ENCODE results near the gene ATP1B1. TPM values are rescaled to one million over a fixed set of nuclear protein-coding genes. Genes with fewer than 3 reads are reported as not detected.

The ATP1B1 gene
- total and polyA plus RNA-seq, 2 donors (not counting 1 experiment from before 2014, with no cell fraction given) = 1.4 to 1.7 TPM

GRCh38 chr1:169144941-169145626 lies 38.6 kb downstream of the ATP1B1 start:
- Mint-ChIP-seq H3K27me3 (no peaks in the 10 kb centered on the region), H3K9me3 (ENCODE audit: insufficient read depth) (no peaks in the 10 kb centered on the region), H3K27ac (no peak overlapping the region), H3K4me3 (no peak overlapping the region), H3K4me1 (no peaks in the 10 kb centered on the region)
- no peaks in the 10 kb centered on the region for H3K4me1 ChIP-seq (ENCODE audit: control insufficient read depth in 2 of 2, insufficient read depth in 2 of 2, low read length in 2 of 2)
- no peak overlapping the region for H2AFZ ChIP-seq (ENCODE audit: insufficient read depth, low read depth, low read length, poor library complexity, severe bottlenecking)
- TF ChIP-seq EZH2 (IDR thresholded peaks at IDR 0.05; ENCODE audit: borderline replicate concordance, insufficient read depth, low read depth, low read length, poor library complexity, severe bottlenecking) (no peak), CTCF (IDR thresholded peaks at IDR 0.05) (no peak)
- CTCF ChIA-PET = no interaction called here
- no peak overlapping the region for H3K27ac ChIP-seq (ENCODE audit: low read length in 2 of 2)
- no peak overlapping the region for H3K4me2 ChIP-seq (replicated peaks; ENCODE audit: low read depth, low read length, poor library complexity, severe bottlenecking)
- no peaks in the 10 kb centered on the region for H4K20me1 ChIP-seq (ENCODE audit: control insufficient read depth, insufficient read depth, low read length, poor library complexity, severe bottlenecking)
- intact Hi-C loops (cut with micrococcal nuclease) = no loop called here
- POLR2A ChIA-PET = no interaction called here
- H3K36me3 ChIP-seq (replicated peaks in 1 of 2; ENCODE audit: control extremely low read depth in 1 of 2, control insufficient read depth in 1 of 2, extremely low read depth in 1 of 2, insufficient read depth in 2 of 2, low read length in 1 of 2) = no peaks in the 10 kb centered on the region
- H3K79me2 ChIP-seq (ENCODE audit: control insufficient read depth, insufficient read depth, low read length) = no peaks in the 10 kb centered on the region
- ATAC-seq (ENCODE audit: low read depth) (no peak), DNase-seq (no peak)
- H3K9ac ChIP-seq (ENCODE audit: low read length) = no peak overlapping the region
- H3K9me3 ChIP-seq (ENCODE audit: control extremely low read depth in 1 of 3, control insufficient read depth in 2 of 3, insufficient read depth in 1 of 3, low read length in 2 of 3) = no peaks in the 10 kb centered on the region
- WGBS (ENCODE audit: insufficient coverage) = 100% methylated on average over 2 of the region's 7 CpGs
- no peaks in the 10 kb centered on the region for H3K27me3 ChIP-seq (replicated peaks in 1 of 4; ENCODE audit: control extremely low read depth in 1 of 4, control insufficient read depth in 3 of 4, insufficient read depth in 4 of 4, low read length in 3 of 4)
- no peak overlapping the region for H3K4me3 ChIP-seq (ENCODE audit: control extremely low read depth in 1 of 5, extremely low read depth in 1 of 5, insufficient read depth in 1 of 5, low read depth in 2 of 5, low read length in 4 of 5)

- Histone ChIP-seq H2AFZ (ENCODE audit: insufficient read depth, low read depth, low read length, poor library complexity, severe bottlenecking) (no peak overlapping the region), H4K20me1 (ENCODE audit: control insufficient read depth, insufficient read depth, low read length, poor library complexity, severe bottlenecking) (no peaks in the 10 kb centered on the region), H3K9ac (ENCODE audit: low read length) (no peak overlapping the region), H3K9me3 (ENCODE audit: control extremely low read depth in 1 of 3, control insufficient read depth in 2 of 3, insufficient read depth in 1 of 3, low read length in 2 of 3) (no peaks in the 10 kb centered on the region), H3K79me2 (ENCODE audit: control insufficient read depth, insufficient read depth, low read length) (no peaks in the 10 kb centered on the region), H3K4me1 (ENCODE audit: control insufficient read depth in 2 of 2, insufficient read depth in 2 of 2, low read length in 2 of 2) (no peaks in the 10 kb centered on the region), H3K4me3 (ENCODE audit: control extremely low read depth in 1 of 5, extremely low read depth in 1 of 5, insufficient read depth in 1 of 5, low read depth in 2 of 5, low read length in 4 of 5) (no peak overlapping the region), H3K27ac (ENCODE audit: low read length in 2 of 2) (no peak overlapping the region), H3K36me3 (replicated peaks in 1 of 2; ENCODE audit: control extremely low read depth in 1 of 2, control insufficient read depth in 1 of 2, extremely low read depth in 1 of 2, insufficient read depth in 2 of 2, low read length in 1 of 2) (no peaks in the 10 kb centered on the region), H3K27me3 (replicated peaks in 1 of 4; ENCODE audit: control extremely low read depth in 1 of 4, control insufficient read depth in 3 of 4, insufficient read depth in 4 of 4, low read length in 3 of 4) (no peaks in the 10 kb centered on the region), H3K4me2 (replicated peaks; ENCODE audit: low read depth, low read length, poor library complexity, severe bottlenecking) (no peak overlapping the region)
- no peaks in the 10 kb centered on the region for H3K9me3 Mint-ChIP-seq (ENCODE audit: insufficient read depth)
- DNase-seq = no peak
- TF ChIP-seq CTCF (IDR thresholded peaks at IDR 0.05) (no peak), EZH2 (IDR thresholded peaks at IDR 0.05; ENCODE audit: borderline replicate concordance, insufficient read depth, low read depth, low read length, poor library complexity, severe bottlenecking) (no peak)
- no peaks in the 10 kb centered on the region for H3K4me1 Mint-ChIP-seq
- no peaks in the 10 kb centered on the region for H3K27me3 Mint-ChIP-seq
- ATAC-seq (ENCODE audit: low read depth) = no peak
- WGBS (ENCODE audit: insufficient coverage) = no CpG with 5 or more reads among the region's 1 CpG
- ChIA-PET POLR2A (no interaction called here), CTCF (no interaction called here)
- intact Hi-C loops (cut with micrococcal nuclease) = no loop called here
- no peak overlapping the region for H3K4me3 Mint-ChIP-seq
- H3K27ac Mint-ChIP-seq = no peak overlapping the region
Observed at GRCh38 chr1:169146576-169147214, 40.2 kb downstream of the ATP1B1 start.
